GM12878 (cell line): ENCODE results near the gene PMAIP1. TPM values are rescaled to one million over a fixed set of nuclear protein-coding genes. Genes with fewer than 3 reads are reported as not detected.

Experiments
- ATF2 ChIP-seq: IDR thresholded peaks from 2 replicates; pipeline ENCODE4 v1.6.1; 2012; ENCODE audit warnings: low read length, inconsistent platforms
- CBX5 ChIP-seq: sonication (generic); IDR thresholded peaks from 2 replicates; pipeline ENCODE4 v1.6.1; 2016; ENCODE audit warnings: low read depth, moderate library complexity, mild to moderate bottlenecking, inconsistent platforms
- FOXM1 ChIP-seq: IDR thresholded peaks from 2 replicates; pipeline ENCODE4 v1.6.1; 2012; ENCODE audit warnings: low read depth, mild to moderate bottlenecking, inconsistent platforms, low read length, moderate library complexity
- HCFC1 ChIP-seq: fragments of 150-350 bp; IDR thresholded peaks from 2 replicates; pipeline ENCODE4 v1.6.1; 2014; ENCODE audit warnings: low read length
- HDAC2 ChIP-seq: fragments of 200-600 bp; sonication (generic); IDR thresholded peaks from 2 replicates; pipeline ENCODE4 v1.6.1; 2017
- IKZF1 ChIP-seq: fragments of 450-650 bp; conservative IDR thresholded peaks from 2 replicates; pipeline ENCODE4 v1.6.1; 2017; ENCODE audit warnings: antibody characterized with exemption, mild to moderate bottlenecking
- IKZF2 ChIP-seq, 2 experiments: fragments of 450-650 bp; IDR thresholded peaks; 2 replicates each; pipeline ENCODE4 v1.6.1; 2017; ENCODE audit warnings: mild to moderate bottlenecking in 2 of 2, moderate library complexity in 2 of 2
- IRF4 ChIP-seq: IDR thresholded peaks from 2 replicates; pipeline ENCODE4 v1.6.1; 2011; ENCODE audit warnings: low read depth, low read length
- KLF5 ChIP-seq: fragments of 450-650 bp; IDR thresholded peaks from 2 replicates; pipeline ENCODE4 v1.6.1; 2014; ENCODE audit warnings: mild to moderate bottlenecking; ENCODE audit not compliant: partially characterized antibody
- LARP7 ChIP-seq: fragments of 450-650 bp; IDR thresholded peaks from 2 replicates; pipeline ENCODE4 v1.6.1; 2017; ENCODE audit warnings: mild to moderate bottlenecking
- MTA3 ChIP-seq: IDR thresholded peaks from 2 replicates; pipeline ENCODE4 v1.6.1; 2012; ENCODE audit warnings: low read length, inconsistent platforms, borderline replicate concordance
- NFYB ChIP-seq: IDR thresholded peaks from 2 replicates; pipeline ENCODE4 v1.6.1; 2011; ENCODE audit warnings: low read depth, mild to moderate bottlenecking, low read length, improper control_type of control experiment, moderate library complexity; ENCODE audit not compliant: insufficient read depth
- NR2C2 ChIP-seq: IDR thresholded peaks from 2 replicates; pipeline ENCODE4 v1.6.1; 2011; ENCODE audit warnings: borderline replicate concordance, low read depth; ENCODE audit not compliant: control insufficient read depth, insufficient read length
- PBX3 ChIP-seq: IDR thresholded peaks from 2 replicates; pipeline ENCODE4 v1.6.1; 2011; ENCODE audit warnings: mild to moderate bottlenecking, low read depth, low read length, moderate library complexity; ENCODE audit not compliant: insufficient replicate concordance
- POLR2A ChIP-seq: IDR thresholded peaks from 2 replicates; pipeline ENCODE4 v1.6.1; 2011; ENCODE audit warnings: low read depth, mild to moderate bottlenecking, low read length
- POU2F2 ChIP-seq: IDR thresholded peaks from 3 replicates; pipeline ENCODE4 v1.6.1; 2011; ENCODE audit warnings: low read depth, mild to moderate bottlenecking, low read length, borderline replicate concordance
- RAD21 ChIP-seq: IDR thresholded peaks from 2 replicates; pipeline ENCODE4 v1.6.1; 2011; ENCODE audit warnings: mild to moderate bottlenecking, low read depth, low read length, moderate library complexity; ENCODE audit not compliant: insufficient read depth
- RAD51 ChIP-seq: fragments of 450-650 bp; IDR thresholded peaks from 2 replicates; pipeline ENCODE4 v1.6.1; 2016; ENCODE audit warnings: moderate library complexity, mild to moderate bottlenecking, inconsistent platforms
- RBBP5 ChIP-seq: fragments of 200-600 bp; sonication (generic); conservative IDR thresholded peaks from 2 replicates; pipeline ENCODE4 v1.6.1; 2016
- RELA ChIP-seq: fragments of 450-650 bp; IDR thresholded peaks from 2 replicates; pipeline ENCODE4 v1.8.0; 2014; ENCODE audit warnings: borderline replicate concordance; ENCODE audit not compliant: partially characterized antibody
- SIN3A ChIP-seq: IDR thresholded peaks from 2 replicates; pipeline ENCODE4 v1.6.1; 2012; ENCODE audit warnings: low read depth, low read length, improper control_type of control experiment
- SMARCA5 ChIP-seq: fragments of 450-650 bp; IDR thresholded peaks from 2 replicates; pipeline ENCODE4 v1.6.1; 2017; ENCODE audit warnings: mild to moderate bottlenecking
- STAT3 ChIP-seq: IDR thresholded peaks from 2 replicates; pipeline ENCODE4 v1.6.1; 2011; ENCODE audit warnings: low read depth, low read length, improper control_type of control experiment
- TARDBP ChIP-seq: IDR thresholded peaks from 2 replicates; pipeline ENCODE4 v1.6.1; 2016; ENCODE audit warnings: borderline replicate concordance
- TBL1XR1 ChIP-seq: IDR thresholded peaks from 2 replicates; pipeline ENCODE4 v1.6.1; 2012; ENCODE audit warnings: low read depth, low read length, improper control_type of control experiment
- YBX1 ChIP-seq: fragments of 450-650 bp; IDR thresholded peaks from 2 replicates; pipeline ENCODE4 v1.6.1; 2016; ENCODE audit warnings: antibody characterized with exemption
- YY1 ChIP-seq: IDR thresholded peaks from 2 replicates; pipeline ENCODE4 v1.6.1; 2011; ENCODE audit warnings: low read depth, mild to moderate bottlenecking, low read length
- ZBTB11 ChIP-seq: fragments of 450-650 bp; formaldehyde crosslinking; IDR thresholded peaks from 2 replicates; pipeline ENCODE4 v1.5.0; 2022; ENCODE audit warnings: mild to moderate bottlenecking, missing genetic modification characterization
- ZNF207 ChIP-seq: fragments of 450-650 bp; IDR thresholded peaks from 2 replicates; pipeline ENCODE4 v1.6.1; 2014; ENCODE audit warnings: antibody characterized with exemption, mild to moderate bottlenecking, borderline replicate concordance
- polyA plus RNA-seq, 11 experiments: library from polyadenylated mRNA; depleted of rRNA in 4 of 11; unstranded in 6 of 11; stranded (reverse) in 5 of 11; fragments of >200 nt; fragmentation: Nextera tagmentation in 4 of 11; fragmentation: Illumina TruSeq in 1 of 11; extraction: Ambion mirVana in 4 of 11; extraction: Trizol in 1 of 11; gene quantifications; 1 replicate in 1 of 11; 2 replicates in 10 of 11; pipeline versions ENCODE4 v1.2.1 to v1.2.3, GENCODE V29; 2011 to 2016; ENCODE audit warnings: inconsistent platforms in 2 of 11, missing spikeins in 2 of 11, low read depth in 1 of 11
- total RNA-seq, 4 experiments: library from RNA; depleted of rRNA in 3 of 4; stranded (reverse); fragments of >200 nt in 3 of 4; fragmentation: Illumina TruSeq in 1 of 4; extraction: Trizol in 1 of 4; gene quantifications; 2 replicates each; pipeline versions ENCODE4 v1.2.1 to v1.2.3, GENCODE V29; 2013 to 2021

PMAIP1 gene
- total and polyA plus RNA-seq, 10 of the 15 experiments (the other 5 are each of a cell fraction or from before 2014, with no cell fraction given), result 74.0 to 219 (median 112) TPM

- TF ChIP-seq RAD51 (peak; percentile 47; the same call in 1 of the 2 replicates), PBX3 (peak; percentile 75), KLF5 (peak; percentile 25), IKZF1 (peak; percentile 47), TARDBP (no peak), RBBP5 (no peak), HDAC2 (no peak), FOXM1 (no peak), RELA (no peak), MTA3 (no peak), IKZF2 (IDR thresholded peaks at IDR 0.05) (peak; percentile 59 to 71; a peak in 3 of 4 replicates), NR2C2 (no peak), YBX1 (no peak), ATF2 (no peak), POLR2A (no peak), SIN3A (no peak), HCFC1 (no peak), IRF4 (no peak), POU2F2 (peak; percentile 81; the same call in 2 of the 3 replicates), LARP7 (no peak), STAT3 (no peak), NFYB (no peak), SMARCA5 (no peak), TBL1XR1 (no peak), CBX5 (no peak), RAD21 (no peak), ZNF207 (no peak), YY1 (no peak), ZBTB11 (CRISPR knock-in tag) (no peak)
Measured at GRCh38 chr18:59861963-59862819, 37.6 kb upstream of the PMAIP1 start (continued).
